ENCODE results near the gene SELPLG. TPM values are rescaled to one million over a fixed set of nuclear protein-coding genes. Genes with fewer than 3 reads are reported as not detected.
"Not testable (repeated sequence)": the region's sequence is repeated elsewhere in the genome, so short reads cannot be mapped to it uniquely, and the experiment has no call there.

SELPLG gene
- total RNA-seq, 4 donors from 2014 or later: 0.19 to 5.0 (median 2.6) TPM

DNA sequence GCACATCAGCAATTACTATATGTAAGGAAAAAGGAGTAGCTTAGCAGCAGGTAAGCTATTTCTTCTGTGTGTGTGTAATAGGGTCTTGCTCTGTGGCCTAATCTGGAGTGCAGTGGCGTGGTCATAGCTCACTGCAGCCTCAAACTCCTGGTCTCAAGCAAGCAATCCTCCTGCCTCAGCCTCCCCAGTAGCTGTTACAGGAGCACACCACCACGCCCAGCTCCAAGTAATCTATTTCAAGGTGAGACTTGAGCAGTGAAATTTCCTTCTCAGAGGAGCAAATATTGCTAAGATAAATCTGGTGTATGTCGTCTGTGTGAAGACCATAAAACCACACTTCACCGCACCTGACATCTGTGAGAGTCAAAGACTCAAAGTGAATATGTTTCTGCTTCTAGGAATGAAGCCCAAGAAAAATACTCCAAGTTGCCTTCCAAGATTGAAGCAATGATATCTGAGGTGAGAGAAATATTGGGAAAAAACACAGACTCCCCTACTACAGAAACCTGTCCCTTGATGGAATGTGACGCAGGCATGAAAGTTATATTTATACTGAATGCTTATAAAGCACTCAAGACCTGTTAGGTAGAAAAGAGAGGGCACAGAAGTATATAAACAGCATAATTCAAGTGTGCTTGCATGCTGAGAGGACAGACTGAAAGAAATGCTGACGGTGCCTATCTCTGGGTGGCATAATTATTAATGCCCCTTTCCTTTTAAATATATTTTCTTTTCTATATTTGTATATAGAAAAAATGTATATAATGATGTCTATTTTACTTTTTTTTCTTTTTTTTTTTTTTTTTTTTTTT, 2.5 kb upstream of the SELPLG start:
- H3K27me3 ChIP-seq: peaks cover 0 to 11% (median 0%) of the 10 kb centered on the region in 3 donors
- intact Hi-C loops (cut with DNase I; ENCODE audit: low total_unique reads): no loop called here
- no peak overlapping the region for H3K4me3 ChIP-seq
- ATAC-seq (no peak), DNase-seq (no peak)
- peaks cover 12 to 15% of the 10 kb centered on the region in 2 donors for H3K4me1 ChIP-seq
- H3K27ac ChIP-seq: no peak overlapping the region
- in situ Hi-C loops (cut with MboI; ENCODE audit: low sequenced_read_pairs in 4 of 4): loop anchor here (25.0 kb wide), 2 partner anchors 326 to 451 kb away; partner anchors contain the start of genes ALKBH2 (in 2 of the 4) and UNG (in 2 of the 4)
- no peaks in the 10 kb centered on the region for H3K36me3 ChIP-seq
- no peaks in the 10 kb centered on the region for H3K9me3 ChIP-seq
- no peak for TF ChIP-seq POLR2A (IDR thresholded peaks at IDR 0.05)

GRCh38 chr12:108635201-108635996, 1.7 kb upstream of the SELPLG start:
- in situ Hi-C loops (cut with MboI; ENCODE audit: low sequenced_read_pairs in 4 of 4) (loop anchor here (25.0 kb wide), 2 partner anchors 327 to 452 kb away; partner anchors contain the start of genes ALKBH2 (in 2 of the 4) and UNG (in 2 of the 4)), intact Hi-C loops (cut with DNase I; ENCODE audit: low total_unique reads) (no loop called here)
- DNase-seq: no peak
- H3K36me3 ChIP-seq: no peaks in the 10 kb centered on the region
- no peak for ATAC-seq
- H3K9me3 ChIP-seq: no peaks in the 10 kb centered on the region
- H3K27me3 ChIP-seq: peaks cover 0 to 11% (median 0%) of the 10 kb centered on the region in 3 donors
- no peak for TF ChIP-seq POLR2A (IDR thresholded peaks at IDR 0.05)
- TF ChIP-seq, protein P1, sequence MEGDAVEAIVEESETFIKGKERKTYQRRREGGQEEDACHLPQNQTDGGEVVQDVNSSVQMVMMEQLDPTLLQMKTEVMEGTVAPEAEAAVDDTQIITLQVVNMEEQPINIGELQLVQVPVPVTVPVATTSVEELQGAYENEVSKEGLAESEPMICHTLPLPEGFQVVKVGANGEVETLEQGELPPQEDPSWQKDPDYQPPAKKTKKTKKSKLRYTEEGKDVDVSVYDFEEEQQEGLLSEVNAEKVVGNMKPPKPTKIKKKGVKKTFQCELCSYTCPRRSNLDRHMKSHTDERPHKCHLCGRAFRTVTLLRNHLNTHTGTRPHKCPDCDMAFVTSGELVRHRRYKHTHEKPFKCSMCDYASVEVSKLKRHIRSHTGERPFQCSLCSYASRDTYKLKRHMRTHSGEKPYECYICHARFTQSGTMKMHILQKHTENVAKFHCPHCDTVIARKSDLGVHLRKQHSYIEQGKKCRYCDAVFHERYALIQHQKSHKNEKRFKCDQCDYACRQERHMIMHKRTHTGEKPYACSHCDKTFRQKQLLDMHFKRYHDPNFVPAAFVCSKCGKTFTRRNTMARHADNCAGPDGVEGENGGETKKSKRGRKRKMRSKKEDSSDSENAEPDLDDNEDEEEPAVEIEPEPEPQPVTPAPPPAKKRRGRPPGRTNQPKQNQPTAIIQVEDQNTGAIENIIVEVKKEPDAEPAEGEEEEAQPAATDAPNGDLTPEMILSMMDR (IDR thresholded peaks at IDR 0.05 in 4 of 5, conservative IDR thresholded peaks at IDR 0.05 in 1 of 5): no peak
- H3K4me1 ChIP-seq: peaks cover 12 to 15% of the 10 kb centered on the region in 2 donors
- no peak overlapping the region for H3K27ac ChIP-seq
- no peak overlapping the region for H3K4me3 ChIP-seq

DNA sequence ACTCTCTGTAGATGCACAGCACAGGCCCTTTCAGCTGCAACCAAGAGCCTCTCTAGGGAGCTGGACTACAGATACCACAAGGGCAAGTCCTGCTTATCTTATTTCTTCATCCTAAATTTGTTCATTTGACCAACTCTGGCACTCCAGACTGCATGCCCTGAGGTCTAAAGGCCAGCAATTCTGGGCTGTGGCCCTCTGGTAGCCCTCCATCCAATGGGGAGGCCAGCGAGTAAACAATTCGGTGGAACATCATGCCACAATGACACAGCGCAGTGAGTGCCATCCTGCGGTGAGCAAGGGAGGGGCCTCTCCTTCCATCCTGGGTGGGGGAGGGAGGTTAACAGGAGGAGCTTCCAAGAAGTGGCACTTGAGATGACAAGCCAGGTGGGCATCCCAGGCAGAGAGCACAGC, 652 bp upstream of the SELPLG start:
- Histone ChIP-seq H3K36me3 (no peaks in the 10 kb centered on the region), H3K9me3 (no peaks in the 10 kb centered on the region), H3K27me3 (peaks cover 0 to 11% (median 0%) of the 10 kb centered on the region in 3 donors), H3K4me3 (no peak overlapping the region), H3K4me1 (peaks cover 12 to 15% of the 10 kb centered on the region in 2 donors), H3K27ac (peak overlapping the region in 3 of 4 donors; percentile 31 to 48 (median 44))
- intact Hi-C loops (cut with DNase I; ENCODE audit: low total_unique reads): no loop called here
- DNase-seq (peak; percentile 35 to 57), ATAC-seq (peak; percentile 38 to 66)
- in situ Hi-C loops (cut with MboI; ENCODE audit: low sequenced_read_pairs in 4 of 4): loop anchor here (25.0 kb wide), 2 partner anchors 328 to 453 kb away; partner anchors contain the start of genes ALKBH2 (in 2 of the 4) and UNG (in 2 of the 4)
- no peak for TF ChIP-seq POLR2A (IDR thresholded peaks at IDR 0.05)
- TF ChIP-seq, protein P1 (IDR thresholded peaks at IDR 0.05 in 4 of 5, conservative IDR thresholded peaks at IDR 0.05 in 1 of 5): no peak

DNA sequence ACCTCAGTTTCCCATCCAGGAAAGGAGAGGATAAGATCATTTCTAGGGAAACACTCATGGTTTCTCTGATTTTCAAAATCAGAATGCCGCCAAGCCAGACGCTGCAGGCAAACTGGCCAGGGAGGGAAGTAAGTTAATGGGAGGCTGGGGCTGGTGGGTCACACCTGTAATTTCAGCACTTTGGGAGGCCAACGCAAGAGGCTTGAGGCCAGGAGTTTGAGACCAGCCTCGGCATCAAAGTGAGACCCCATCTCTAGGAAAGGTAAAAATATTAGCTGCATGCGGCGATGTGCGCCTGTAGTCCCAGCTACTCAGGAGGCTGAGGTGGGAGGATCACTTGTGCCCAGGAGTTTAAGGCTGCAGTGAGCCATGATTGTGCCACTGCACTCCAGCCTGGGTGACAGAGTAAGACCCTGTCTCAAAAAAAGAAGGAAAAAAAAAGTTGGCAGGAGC, 587 bp downstream of the SELPLG start:
- Histone ChIP-seq H3K27me3 (peaks cover 0 to 7% (median 0%) of the 10 kb centered on the region in 3 donors), H3K9me3 (no peaks in the 10 kb centered on the region), H3K36me3 (no peaks in the 10 kb centered on the region), H3K4me3 (peak overlapping the region in 1 of 4 donors; percentile 24), H3K4me1 (peaks cover 6 to 9% of the 10 kb centered on the region in 2 donors), H3K27ac (peak overlapping the region in 1 of 4 donors; percentile 18)
- TF ChIP-seq, protein P1 (IDR thresholded peaks at IDR 0.05 in 4 of 5, conservative IDR thresholded peaks at IDR 0.05 in 1 of 5): no peak
- TF ChIP-seq POLR2A (IDR thresholded peaks at IDR 0.05): no peak
- no peak for DNase-seq
- ATAC-seq: no peak
- in situ Hi-C loops (cut with MboI; ENCODE audit: low sequenced_read_pairs in 4 of 4) (loop anchor here (25.0 kb wide), 2 partner anchors 329 to 454 kb away; partner anchors contain the start of genes ALKBH2 (in 2 of the 4) and UNG (in 2 of the 4)), intact Hi-C loops (cut with DNase I; ENCODE audit: low total_unique reads) (no loop called here)

DNA sequence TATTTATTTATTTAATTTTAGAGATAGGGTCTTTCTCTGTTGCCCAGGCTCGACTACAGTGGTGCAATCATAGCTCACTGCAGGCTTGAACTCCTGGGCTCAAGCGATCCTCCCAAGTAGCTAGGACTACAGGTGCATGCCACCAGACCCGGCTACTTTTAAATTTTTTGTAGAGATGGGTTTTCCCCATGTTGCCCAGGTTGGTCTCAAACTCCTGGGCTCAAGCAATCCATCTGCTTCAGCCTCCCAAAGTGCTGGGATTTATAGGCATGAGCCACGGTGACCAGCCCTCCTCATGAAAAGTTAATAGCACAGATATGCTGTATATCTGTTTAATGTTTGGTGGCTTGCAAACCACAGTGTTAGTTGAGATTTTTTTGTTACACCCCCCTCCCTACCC, 2.4 kb downstream of the SELPLG start:
- H3K4me3 ChIP-seq: peak overlapping the region in 1 of 4 donors; percentile 24
- intact Hi-C loops (cut with DNase I; ENCODE audit: low total_unique reads); H3K9me3 ChIP-seq; H3K36me3 ChIP-seq; H3K4me1 ChIP-seq; H3K27ac ChIP-seq; DNase-seq; ATAC-seq; H3K27me3 ChIP-seq: not testable (repeated sequence)
- in situ Hi-C loops (cut with MboI; ENCODE audit: low sequenced_read_pairs in 4 of 4): loop anchor here (25.0 kb wide), 2 partner anchors 331 to 456 kb away; partner anchors contain the start of genes ALKBH2 (in 2 of the 4) and UNG (in 2 of the 4)
